ENCODE measurements around the gene USP30.
"Not testable (repeated sequence)": the region's sequence is repeated elsewhere in the genome, so short reads cannot be mapped to it uniquely, and the experiment has no call there.

Gene USP30

GRCh38 chr12:109053382-109054123, 1.2 kb downstream of the USP30 start:
- DNase-seq (ENCODE audit: low read depth): no peak

GRCh38 chr12:109054124-109054513, 1.7 kb downstream of the USP30 start:
- not testable (repeated sequence) for DNase-seq (ENCODE audit: low read depth)

- DNase-seq (ENCODE audit: low read depth): no peak
Measured at GRCh38 chr12:109054520-109054919, 2.1 kb downstream of the USP30 start.

- no peak for DNase-seq (ENCODE audit: low read depth)
Measured at GRCh38 chr12:109056891-109057290, 4.5 kb downstream of the USP30 start.

- DNase-seq (ENCODE audit: low read depth): no peak
Measured at GRCh38 chr12:109057376-109057775, 5.0 kb downstream of the USP30 start.

- DNase-seq (ENCODE audit: low read depth): no peak
Measured at GRCh38 chr12:109058773-109059172, 6.4 kb downstream of the USP30 start.

- DNase-seq (ENCODE audit: low read depth): no peak
Measured at GRCh38 chr12:109064143-109064542, 11.8 kb downstream of the USP30 start.

GRCh38 chr12:109065154-109065852, 12.9 kb downstream of the USP30 start:
- DNase-seq (ENCODE audit: low read depth): no peak

- no peak for DNase-seq (ENCODE audit: low read depth)
Measured at GRCh38 chr12:109065853-109066193, 13.4 kb downstream of the USP30 start.

- DNase-seq (ENCODE audit: low read depth): no peak
Measured at GRCh38 chr12:109069307-109070271, 17.2 kb downstream of the USP30 start.

- DNase-seq (ENCODE audit: low read depth): no peak
Measured at GRCh38 chr12:109074866-109075265, 22.5 kb downstream of the USP30 start.

GRCh38 chr12:109082751-109083150, 30.4 kb downstream of the USP30 start:
- no peak for DNase-seq (ENCODE audit: low read depth)

GRCh38 chr12:109084425-109084824, 32.0 kb downstream of the USP30 start:
- DNase-seq (ENCODE audit: low read depth): no peak

GRCh38 chr12:109085590-109085989, 33.2 kb downstream of the USP30 start:
- DNase-seq (ENCODE audit: low read depth): no peak

GRCh38 chr12:109087250-109087649, 34.9 kb downstream of the USP30 start:
- DNase-seq (ENCODE audit: low read depth): no peak

GRCh38 chr12:109088818-109089217, 36.4 kb downstream of the USP30 start:
- no peak for DNase-seq (ENCODE audit: low read depth)

GRCh38 chr12:109089683-109090082, 37.3 kb downstream of the USP30 start:
- no peak for DNase-seq (ENCODE audit: low read depth)

- DNase-seq (ENCODE audit: low read depth): no peak
Measured at GRCh38 chr12:109092497-109093021, 40.2 kb downstream of the USP30 start.

- DNase-seq (ENCODE audit: low read depth): peak; percentile 93
Measured at GRCh38 chr12:109093022-109093918, 40.9 kb downstream of the USP30 start, which contains the start of gene ALKBH2. Gene ALKBH2, minus strand, starts transcription at chr12:109093472. Its CDS starts 686 bp downstream, at chr12:109092786.

GRCh38 chr12:109097140-109097434, 44.7 kb downstream of the USP30 start:
- no peak for DNase-seq (ENCODE audit: low read depth)

- DNase-seq (ENCODE audit: low read depth): peak; percentile 95
Measured at GRCh38 chr12:109097435-109098182, 45.2 kb downstream of the USP30 start, which contains the start of gene UNG. Gene UNG, plus strand, starts transcription at chr12:109097597. Its CDS starts 83 bp downstream, at chr12:109097680.
